GM12878 (cell line): Measurements from ENCODE around the gene ITSN1. TPM values are rescaled to one million over a fixed set of nuclear protein-coding genes. Genes with fewer than 3 reads are reported as not detected.

Experiments used
- ATAC-seq: fragments of 200-7000 bp; cut with Tn5 transposase; 3 replicates; pipeline ENCODE4 v1.9.1; 2020; ENCODE audit warnings: mild to moderate bottlenecking, moderate library complexity
- BruUV-seq: library from RNA; stranded (reverse); fragments of 400-500 nt; replicated peaks from 2 replicates; lab custom pipeline; 2021; lab: Mats Ljungman, UMichigan
- CTCF ChIA-PET: fragments of 300-600 bp; sonication (Branson Sonifier 250); formaldehyde crosslinking; extraction: SDS; loops from one replicate; lab custom pipeline; 2021; ENCODE audit warnings: inconsistent platforms; lab: Yijun Ruan, JAX
- POLR2A ChIA-PET: fragments of 350-600 bp; formaldehyde crosslinking; extraction: SDS; loops from one replicate; lab custom pipeline; 2021; ENCODE audit warnings: inconsistent platforms; lab: Charles Lee
- RAD21 ChIA-PET: fragments of 300-600 bp; sonication (Branson Sonifier 250); formaldehyde crosslinking; loops from one replicate; lab custom pipeline; 2023; ENCODE audit warnings: antibody characterized with exemption; ENCODE audit not compliant: unreplicated experiment; lab: Charles Lee
- SMC1A ChIA-PET: fragments of 300-600 bp; sonication (Branson Sonifier 250); formaldehyde crosslinking; loops from one replicate; lab custom pipeline; 2023; ENCODE audit not compliant: unreplicated experiment, uncharacterized antibody; lab: Charles Lee
- DNase-seq: peaks from one replicate; pipeline ENCODE4 v3.0.0-alpha.2; 2011; ENCODE audit warnings: low read depth, low spot score
- FAIRE-seq: peaks from 3 replicates; lab custom pipeline; 2011; peaks lifted over from hg19 to GRCh38; lab: Jason Lieb, UNC
- H2AFZ ChIP-seq: 2 replicates; pipeline ENCODE4 v1.6.0; 2011; ENCODE audit warnings: low read depth, low read length, control low read depth; ENCODE audit not compliant: control insufficient read depth
- H3K27ac ChIP-seq: 2 replicates; pipeline ENCODE4 v1.5.1; 2011; ENCODE audit warnings: control low read depth; ENCODE audit not compliant: control insufficient read depth, insufficient read depth
- H3K27me3 ChIP-seq, 2 experiments: replicated peaks in 1 of 2; 2 replicates each; pipeline versions ENCODE4 v1.6.0 to v1.6.1; 2011; ENCODE audit warnings: low read length in 1 of 2; ENCODE audit not compliant: control insufficient read depth in 2 of 2, insufficient read depth in 2 of 2
- H3K36me3 ChIP-seq, 2 experiments: 2 replicates each; pipeline ENCODE4 v1.5.1; 2011; ENCODE audit warnings: low read length in 1 of 2; ENCODE audit not compliant: control insufficient read depth in 2 of 2, insufficient read depth in 2 of 2
- H3K4me1 ChIP-seq: 2 replicates; pipeline ENCODE4 v1.6.1; 2011; ENCODE audit warnings: mild to moderate bottlenecking, low read length, moderate library complexity, mixed read lengths; ENCODE audit not compliant: control insufficient read depth, insufficient read depth
- H3K4me2 ChIP-seq: 2 replicates; pipeline ENCODE4 v1.6.0; 2011; ENCODE audit warnings: control low read depth; ENCODE audit not compliant: control insufficient read depth, insufficient read depth
- H3K4me3 ChIP-seq: fragments of 200-600 bp; sonication (generic); 2 replicates; pipeline ENCODE4 v1.5.1; 2016
- H3K79me2 ChIP-seq: 2 replicates; pipeline ENCODE4 v1.6.0; 2011; ENCODE audit warnings: low read length; ENCODE audit not compliant: control insufficient read depth, insufficient read depth
- H3K9ac ChIP-seq: 2 replicates; pipeline ENCODE4 v1.8.0; 2011; ENCODE audit warnings: low read length, control low read depth, mixed read lengths; ENCODE audit not compliant: control insufficient read depth, insufficient read depth
- H3K9me3 ChIP-seq: replicated peaks from 3 replicates; pipeline ENCODE4 v1.5.1; 2011; ENCODE audit warnings: mild to moderate bottlenecking, low read length; ENCODE audit not compliant: control insufficient read depth, insufficient read depth
- H4K20me1 ChIP-seq: 2 replicates; pipeline ENCODE4 v1.6.0; 2011; ENCODE audit not compliant: control insufficient read depth, insufficient read depth
- CBFB ChIP-seq: IDR thresholded peaks from 2 replicates; pipeline ENCODE4 v1.6.1; 2016; ENCODE audit warnings: antibody characterized with exemption, low read depth
- CREM ChIP-seq: IDR thresholded peaks from 2 replicates; pipeline ENCODE4 v1.6.1; 2014; ENCODE audit warnings: antibody characterized with exemption, low read depth
- EGR1 ChIP-seq, 2 experiments: IDR thresholded peaks; 1 replicate in 1 of 2; 2 replicates in 1 of 2; pipeline ENCODE4 v1.6.1; 2011 to 2012; ENCODE audit warnings: low read depth in 2 of 2, low read length in 2 of 2, borderline replicate concordance in 1 of 2, mild to moderate bottlenecking in 1 of 2, moderate library complexity in 1 of 2
- ETV6 ChIP-seq, 2 experiments: fragments of 450-650 bp in 1 of 2; IDR thresholded peaks in 1 of 2; conservative IDR thresholded peaks in 1 of 2; 2 replicates each; pipeline ENCODE4 v1.6.1; 2014; ENCODE audit warnings: antibody characterized with exemption in 1 of 2, borderline replicate concordance in 1 of 2, low read depth in 1 of 2, mild to moderate bottlenecking in 1 of 2, moderate library complexity in 1 of 2
- HCFC1 ChIP-seq: fragments of 150-350 bp; IDR thresholded peaks from 2 replicates; pipeline ENCODE4 v1.6.1; 2014; ENCODE audit warnings: low read length
- IRF3 ChIP-seq: fragments of 450-650 bp; IDR thresholded peaks from 2 replicates; pipeline ENCODE4 v1.6.1; 2014; ENCODE audit warnings: mild to moderate bottlenecking
- MEF2A ChIP-seq: IDR thresholded peaks from 2 replicates; pipeline ENCODE4 v1.6.1; 2011; ENCODE audit warnings: low read depth, mild to moderate bottlenecking, low read length, moderate library complexity; ENCODE audit not compliant: insufficient read depth
- POLR2AphosphoS2 ChIP-seq: IDR thresholded peaks from 2 replicates; pipeline ENCODE4 v1.6.1; 2011; ENCODE audit warnings: low read depth, mild to moderate bottlenecking, low read length, improper control_type of control experiment, moderate library complexity
- SMC3 ChIP-seq: IDR thresholded peaks from 2 replicates; pipeline ENCODE4 v1.6.1; 2011; ENCODE audit warnings: low read length, improper control_type of control experiment, borderline replicate concordance
- TBL1XR1 ChIP-seq: IDR thresholded peaks from 2 replicates; pipeline ENCODE4 v1.6.1; 2012; ENCODE audit warnings: low read depth, low read length, improper control_type of control experiment
- USF2 ChIP-seq: IDR thresholded peaks from 2 replicates; pipeline ENCODE4 v1.6.1; 2011; ENCODE audit warnings: low read depth, low read length, improper control_type of control experiment, borderline replicate concordance
- ZBED1 ChIP-seq: IDR thresholded peaks from 2 replicates; pipeline ENCODE4 v1.6.1; 2016; ENCODE audit warnings: borderline replicate concordance
- ZBTB11 ChIP-seq: fragments of 450-650 bp; formaldehyde crosslinking; IDR thresholded peaks from 2 replicates; pipeline ENCODE4 v1.5.0; 2022; ENCODE audit warnings: mild to moderate bottlenecking, missing genetic modification characterization
- ZNF207 ChIP-seq: fragments of 450-650 bp; IDR thresholded peaks from 2 replicates; pipeline ENCODE4 v1.6.1; 2014; ENCODE audit warnings: antibody characterized with exemption, mild to moderate bottlenecking, borderline replicate concordance
- ZNF622 ChIP-seq: fragments of 450-650 bp; IDR thresholded peaks from 2 replicates; pipeline ENCODE4 v1.6.1; 2017; ENCODE audit warnings: mild to moderate bottlenecking, inconsistent platforms
- WGBS: methylation state at CpG from one replicate; pipeline ENCODE4 v1.1.6; 2016; ENCODE audit warnings: low lambda C conversion rate; ENCODE audit not compliant: insufficient replicate concordance, insufficient coverage; ENCODE audit errors: missing lambda C conversion rate; 5-methylcytosine and 5-hydroxymethylcytosine counted together
- in situ Hi-C: fragments of 300-500 bp; cut with MboI; formaldehyde crosslinking; loops from 9 replicates; pipeline ENCODE4 v1.14.3; 2018; ENCODE audit warnings: mixed read lengths
- intact Hi-C: fragments of 100-400 bp; cut with micrococcal nuclease; formaldehyde crosslinking; loops from one replicate; pipeline ENCODE4 v1.14.2; 2022; ENCODE audit not compliant: unreplicated experiment
- polyA plus RNA-seq, 11 experiments: library from polyadenylated mRNA; depleted of rRNA in 4 of 11; unstranded in 6 of 11; stranded (reverse) in 5 of 11; fragments of >200 nt; fragmentation: Nextera tagmentation in 4 of 11; fragmentation: Illumina TruSeq in 1 of 11; extraction: Ambion mirVana in 4 of 11; extraction: Trizol in 1 of 11; gene quantifications; 1 replicate in 1 of 11; 2 replicates in 10 of 11; pipeline versions ENCODE4 v1.2.1 to v1.2.3, GENCODE V29; 2011 to 2016; ENCODE audit warnings: inconsistent platforms in 2 of 11, missing spikeins in 2 of 11, low read depth in 1 of 11
- total RNA-seq, 4 experiments: library from RNA; depleted of rRNA in 3 of 4; stranded (reverse); fragments of >200 nt in 3 of 4; fragmentation: Illumina TruSeq in 1 of 4; extraction: Trizol in 1 of 4; gene quantifications; 2 replicates each; pipeline versions ENCODE4 v1.2.1 to v1.2.3, GENCODE V29; 2013 to 2021
- TF ChIP-seq, protein P1 (sequence below): fragments of 450-650 bp; conservative IDR thresholded peaks from 2 replicates; pipeline ENCODE4 v1.6.1; 2017; ENCODE audit warnings: mild to moderate bottlenecking, moderate library complexity
- TF ChIP-seq, protein P2 (sequence below): IDR thresholded peaks from 2 replicates; pipeline ENCODE4 v1.6.1; 2012; ENCODE audit warnings: low read length, inconsistent platforms

The ITSN1 gene
- total and polyA plus RNA-seq, 10 of the 15 experiments (the other 5 are each of a cell fraction or from before 2014, with no cell fraction given) = 0.89 to 10.6 (median 4.8) TPM

- no peaks in the 10 kb centered on the region for H3K4me1 ChIP-seq
- no TSS peak for BruUV-seq
- H3K27ac ChIP-seq = no peak overlapping the region
- no peaks in the 10 kb centered on the region for H3K79me2 ChIP-seq
- ChIA-PET SMC1A (no interaction called here), RAD21 (no interaction called here), POLR2A (no interaction called here), CTCF (no interaction called here)
- no peak overlapping the region for H3K9ac ChIP-seq
- ATAC-seq (no peak), DNase-seq (no peak), FAIRE-seq (no peak)
- intact Hi-C loops (no loop called here), in situ Hi-C loops (no loop called here)
- H3K4me2 ChIP-seq = no peak overlapping the region
- no peaks in the 10 kb centered on the region for H4K20me1 ChIP-seq
- no peak overlapping the region for H3K4me3 ChIP-seq
- no peaks in the 10 kb centered on the region for H3K36me3 ChIP-seq
- WGBS = 66% methylated on average over 3 of the region's 3 CpGs
- no peaks in the 10 kb centered on the region for H3K9me3 ChIP-seq
- H3K27me3 ChIP-seq = no peaks in the 10 kb centered on the region
- no peak overlapping the region for H2AFZ ChIP-seq
- TF ChIP-seq CBFB (no peak), ZBED1 (no peak), MEF2A (no peak), ETV6 (conservative IDR thresholded peaks at IDR 0.05 in 1 of 2, IDR thresholded peaks at IDR 0.05 in 1 of 2; ENCODE audit: borderline replicate concordance in 1 of 2, low read depth in 1 of 2) (no peak), USF2 (no peak), IRF3 (no peak), HCFC1 (no peak), ZNF207 (no peak), EGR1 (IDR thresholded peaks at IDR 0.05; ENCODE audit: borderline replicate concordance in 1 of 2, low read depth in 2 of 2, low read length in 2 of 2) (no peak), CREM (no peak), ZNF622 (no peak), ZBTB11 (no peak), SMC3 (no peak), POLR2AphosphoS2 (no peak), TBL1XR1 (no peak)
- TF ChIP-seq, protein P1, sequence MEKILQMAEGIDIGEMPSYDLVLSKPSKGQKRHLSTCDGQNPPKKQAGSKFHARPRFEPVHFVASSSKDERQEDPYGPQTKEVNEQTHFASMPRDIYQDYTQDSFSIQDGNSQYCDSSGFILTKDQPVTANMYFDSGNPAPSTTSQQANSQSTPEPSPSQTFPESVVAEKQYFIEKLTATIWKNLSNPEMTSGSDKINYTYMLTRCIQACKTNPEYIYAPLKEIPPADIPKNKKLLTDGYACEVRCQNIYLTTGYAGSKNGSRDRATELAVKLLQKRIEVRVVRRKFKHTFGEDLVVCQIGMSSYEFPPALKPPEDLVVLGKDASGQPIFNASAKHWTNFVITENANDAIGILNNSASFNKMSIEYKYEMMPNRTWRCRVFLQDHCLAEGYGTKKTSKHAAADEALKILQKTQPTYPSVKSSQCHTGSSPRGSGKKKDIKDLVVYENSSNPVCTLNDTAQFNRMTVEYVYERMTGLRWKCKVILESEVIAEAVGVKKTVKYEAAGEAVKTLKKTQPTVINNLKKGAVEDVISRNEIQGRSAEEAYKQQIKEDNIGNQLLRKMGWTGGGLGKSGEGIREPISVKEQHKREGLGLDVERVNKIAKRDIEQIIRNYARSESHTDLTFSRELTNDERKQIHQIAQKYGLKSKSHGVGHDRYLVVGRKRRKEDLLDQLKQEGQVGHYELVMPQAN = no peak
- TF ChIP-seq, protein P2, sequence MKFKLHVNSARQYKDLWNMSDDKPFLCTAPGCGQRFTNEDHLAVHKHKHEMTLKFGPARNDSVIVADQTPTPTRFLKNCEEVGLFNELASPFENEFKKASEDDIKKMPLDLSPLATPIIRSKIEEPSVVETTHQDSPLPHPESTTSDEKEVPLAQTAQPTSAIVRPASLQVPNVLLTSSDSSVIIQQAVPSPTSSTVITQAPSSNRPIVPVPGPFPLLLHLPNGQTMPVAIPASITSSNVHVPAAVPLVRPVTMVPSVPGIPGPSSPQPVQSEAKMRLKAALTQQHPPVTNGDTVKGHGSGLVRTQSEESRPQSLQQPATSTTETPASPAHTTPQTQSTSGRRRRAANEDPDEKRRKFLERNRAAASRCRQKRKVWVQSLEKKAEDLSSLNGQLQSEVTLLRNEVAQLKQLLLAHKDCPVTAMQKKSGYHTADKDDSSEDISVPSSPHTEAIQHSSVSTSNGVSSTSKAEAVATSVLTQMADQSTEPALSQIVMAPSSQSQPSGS = no peak
These were observed 89.7 kb downstream of the ITSN1 start for GRCh38 chr21:33732038-33732437.
